HepG2 (cell line): ENCODE results near the gene RETN. TPM values are rescaled to one million over a fixed set of nuclear protein-coding genes. Genes with fewer than 3 reads are reported as not detected.

Experiments
- AGO1 ChIP-seq: fragments of 200-400 bp; formaldehyde crosslinking; IDR thresholded peaks from 2 replicates; pipeline ENCODE4 v1.6.1; 2017; ENCODE audit warnings: mild to moderate bottlenecking, low read depth, low read length, moderate library complexity; ENCODE audit not compliant: poor library complexity, severe bottlenecking
- ESRRA ChIP-seq: sonication (generic); formaldehyde crosslinking; IDR thresholded peaks from 2 replicates; pipeline ENCODE4 v1.5.1; 2020; ENCODE audit warnings: mild to moderate bottlenecking, low read depth, missing genetic modification reagents
- FIP1L1 ChIP-seq: fragments of 200-400 bp; formaldehyde crosslinking; IDR thresholded peaks from 2 replicates; pipeline ENCODE4 v1.6.1; 2018; ENCODE audit warnings: low read depth, mild to moderate bottlenecking, low read length, moderate library complexity, borderline replicate concordance; ENCODE audit not compliant: insufficient read depth
- FOXK1 ChIP-seq: sonication (generic); formaldehyde crosslinking; IDR thresholded peaks from 2 replicates; pipeline ENCODE4 v1.4.0; 2020; ENCODE audit warnings: low read depth, missing genetic modification reagents, borderline replicate concordance
- MXI1 ChIP-seq: IDR thresholded peaks from 3 replicates; pipeline ENCODE4 v1.6.1; 2012; ENCODE audit warnings: low read depth, low read length, inconsistent platforms, borderline replicate concordance
- ONECUT2 ChIP-seq: sonication (generic); formaldehyde crosslinking; IDR thresholded peaks from 2 replicates; pipeline ENCODE4 v1.4.0; 2020; ENCODE audit warnings: missing genetic modification reagents
- RBM39 ChIP-seq: fragments of 200-400 bp; formaldehyde crosslinking; IDR thresholded peaks from one replicate; pipeline ENCODE4 v1.6.1; 2018; ENCODE audit warnings: antibody characterized with exemption, mild to moderate bottlenecking, low read depth, low read length; ENCODE audit not compliant: poor library complexity, severe bottlenecking
- REXO4 ChIP-seq: sonication (generic); formaldehyde crosslinking; IDR thresholded peaks from 2 replicates; pipeline ENCODE4 v1.8.0; 2022; ENCODE audit warnings: missing genetic modification reagents, mild to moderate bottlenecking, borderline replicate concordance
- SMC3 ChIP-seq: IDR thresholded peaks from 2 replicates; pipeline ENCODE4 v1.6.1; 2011; ENCODE audit warnings: low read length, improper control_type of control experiment
- SRY ChIP-seq: sonication (generic); formaldehyde crosslinking; IDR thresholded peaks from 2 replicates; pipeline ENCODE4 v1.8.0; 2022; ENCODE audit warnings: mild to moderate bottlenecking, missing genetic modification reagents
- TARDBP ChIP-seq: sonication (generic); formaldehyde crosslinking; IDR thresholded peaks from 2 replicates; pipeline ENCODE4 v1.8.0; 2022; ENCODE audit warnings: mild to moderate bottlenecking, missing genetic modification reagents
- ZMYM4 ChIP-seq: sonication (generic); formaldehyde crosslinking; IDR thresholded peaks from 2 replicates; pipeline ENCODE4 v1.8.1; 2023; ENCODE audit warnings: mild to moderate bottlenecking, missing genetic modification reagents
- ZNF550 ChIP-seq: sonication (generic); formaldehyde crosslinking; IDR thresholded peaks from 2 replicates; pipeline ENCODE4 v1.4.0; 2020; ENCODE audit warnings: mild to moderate bottlenecking, missing genetic modification reagents, borderline replicate concordance
- ZNF564 ChIP-seq: sonication (generic); formaldehyde crosslinking; IDR thresholded peaks from 2 replicates; pipeline ENCODE4 v1.8.1; 2023; ENCODE audit warnings: mild to moderate bottlenecking, missing genetic modification reagents
- ZNF7 ChIP-seq: IDR thresholded peaks from 2 replicates; pipeline ENCODE4 v1.6.1; 2016; ENCODE audit warnings: missing biosample characterization, missing genetic modification reagents
- ZNF724P ChIP-seq: sonication (generic); formaldehyde crosslinking; IDR thresholded peaks from 2 replicates; pipeline ENCODE4 v1.8.0; 2022; ENCODE audit warnings: missing genetic modification reagents, borderline replicate concordance
- polyA plus RNA-seq, 8 experiments: library from polyadenylated mRNA; depleted of rRNA in 3 of 8; stranded (reverse) in 7 of 8; unstranded in 1 of 8; fragments of >200 nt; fragmentation: Illumina TruSeq in 4 of 8; extraction: Trizol in 4 of 8; gene quantifications; 2 replicates each; pipeline versions ENCODE4 v1.2.1 to v1.2.3, GENCODE V29; 2011 to 2016; ENCODE audit warnings: low read depth in 4 of 8, missing spikeins in 1 of 8, mixed read lengths in 1 of 8; ENCODE audit not compliant: insufficient read depth in 1 of 8
- total RNA-seq, 5 experiments: library from RNA; depleted of rRNA; stranded (reverse); fragments of >200 nt; fragmentation: Illumina TruSeq; extraction: Trizol; gene quantifications; 2 replicates each; pipeline ENCODE4 v1.2.3, GENCODE V29; 2016; ENCODE audit warnings: low read depth in 1 of 5
- TF ChIP-seq, protein P1 (sequence below): sonication (generic); formaldehyde crosslinking; IDR thresholded peaks from 2 replicates; pipeline ENCODE4 v1.5.0; 2020; ENCODE audit warnings: missing genetic modification reagents, mild to moderate bottlenecking, borderline replicate concordance
- TF ChIP-seq, protein P2 (sequence below): sonication (generic); formaldehyde crosslinking; IDR thresholded peaks from 2 replicates; pipeline ENCODE4 v1.4.0; 2020; ENCODE audit warnings: missing genetic modification reagents
- TF ChIP-seq, protein P3 (sequence below): sonication (generic); formaldehyde crosslinking; IDR thresholded peaks from 2 replicates; pipeline ENCODE4 v1.4.0; 2020; ENCODE audit warnings: missing genetic modification reagents
- TF ChIP-seq, protein P4 (sequence below): sonication (generic); formaldehyde crosslinking; IDR thresholded peaks from 2 replicates; pipeline ENCODE4 v1.4.0; 2020; ENCODE audit warnings: low read depth, mild to moderate bottlenecking, missing genetic modification reagents

Gene RETN
- total and polyA plus RNA-seq, 2 of the 13 experiments (the other 11 are each of a cell fraction or from before 2014, with no cell fraction given): not detected

DNA sequence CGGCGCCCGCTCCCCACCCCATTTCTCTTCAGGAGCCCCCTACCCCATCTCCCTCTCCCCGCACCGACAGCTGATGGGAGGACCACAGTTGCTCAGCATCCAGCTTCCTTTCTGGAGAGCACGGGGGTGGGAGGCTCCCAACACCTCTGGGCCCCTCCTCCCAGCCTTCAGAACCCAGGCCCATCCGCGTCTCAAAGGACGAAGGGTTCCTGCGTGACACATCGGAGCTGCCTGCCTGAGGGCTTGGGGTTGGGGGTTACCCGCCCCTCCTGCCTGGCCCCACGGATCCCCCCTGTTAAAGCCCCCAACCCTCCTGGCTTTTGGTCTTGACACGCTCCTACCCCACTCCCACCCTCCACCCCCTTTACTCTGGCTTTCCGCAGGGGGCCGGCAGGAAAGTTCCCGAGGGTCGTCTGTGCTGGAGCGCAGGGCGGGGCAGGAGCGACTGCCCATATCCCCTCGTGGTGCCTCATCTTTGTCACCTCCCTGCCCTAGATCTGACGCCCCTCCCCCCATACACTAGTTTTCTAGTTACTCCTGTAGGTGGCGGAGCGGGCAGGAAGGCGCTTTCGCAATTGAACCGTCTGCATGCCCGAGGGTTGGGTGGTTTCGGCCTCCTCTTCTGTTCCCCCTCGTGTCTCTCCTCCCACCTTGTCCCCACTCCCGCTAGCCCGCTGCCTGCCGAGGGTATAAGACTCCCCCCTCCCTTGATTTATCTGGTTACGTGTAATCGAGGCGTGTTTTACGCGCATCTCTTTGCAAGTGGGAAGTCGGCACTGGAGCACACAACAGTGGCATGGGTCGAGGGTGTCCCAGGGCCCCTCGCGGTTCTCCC is 12.7 kb downstream of the RETN start (continued):
- TF ChIP-seq ESRRA (CRISPR knock-in tag) (no peak), ONECUT2 (no peak), FOXK1 (CRISPR knock-in tag) (0 out of 2 replicates have a peak, but pooled peaks have one; percentile 32), ZMYM4 (CRISPR knock-in tag) (no peak), ZNF724P (CRISPR knock-in tag) (0 out of 2 replicates have a peak, but pooled peaks have one; percentile 21), AGO1 (no peak), SRY (CRISPR knock-in tag) (no peak), REXO4 (CRISPR knock-in tag) (no peak), RBM39 (no peak), TARDBP (CRISPR knock-in tag) (peak; percentile 63; the same call in 1 of the 2 replicates), FIP1L1 (no peak), ZNF564 (no peak), SMC3 (peak; percentile 46; the same call in 1 of the 2 replicates), ZNF550 (CRISPR knock-in tag) (no peak), MXI1 (no peak; the same call in 2 of the 3 replicates), ZNF7 (no peak)
- TF ChIP-seq, protein P1, sequence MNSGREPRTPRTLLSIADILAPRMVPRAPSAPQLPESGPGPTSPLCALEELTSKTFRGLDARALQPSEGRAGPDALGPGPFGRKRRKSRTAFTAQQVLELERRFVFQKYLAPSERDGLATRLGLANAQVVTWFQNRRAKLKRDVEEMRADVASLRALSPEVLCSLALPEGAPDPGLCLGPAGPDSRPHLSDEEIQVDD (CRISPR knock-in tag): no peak
- TF ChIP-seq, protein P2, sequence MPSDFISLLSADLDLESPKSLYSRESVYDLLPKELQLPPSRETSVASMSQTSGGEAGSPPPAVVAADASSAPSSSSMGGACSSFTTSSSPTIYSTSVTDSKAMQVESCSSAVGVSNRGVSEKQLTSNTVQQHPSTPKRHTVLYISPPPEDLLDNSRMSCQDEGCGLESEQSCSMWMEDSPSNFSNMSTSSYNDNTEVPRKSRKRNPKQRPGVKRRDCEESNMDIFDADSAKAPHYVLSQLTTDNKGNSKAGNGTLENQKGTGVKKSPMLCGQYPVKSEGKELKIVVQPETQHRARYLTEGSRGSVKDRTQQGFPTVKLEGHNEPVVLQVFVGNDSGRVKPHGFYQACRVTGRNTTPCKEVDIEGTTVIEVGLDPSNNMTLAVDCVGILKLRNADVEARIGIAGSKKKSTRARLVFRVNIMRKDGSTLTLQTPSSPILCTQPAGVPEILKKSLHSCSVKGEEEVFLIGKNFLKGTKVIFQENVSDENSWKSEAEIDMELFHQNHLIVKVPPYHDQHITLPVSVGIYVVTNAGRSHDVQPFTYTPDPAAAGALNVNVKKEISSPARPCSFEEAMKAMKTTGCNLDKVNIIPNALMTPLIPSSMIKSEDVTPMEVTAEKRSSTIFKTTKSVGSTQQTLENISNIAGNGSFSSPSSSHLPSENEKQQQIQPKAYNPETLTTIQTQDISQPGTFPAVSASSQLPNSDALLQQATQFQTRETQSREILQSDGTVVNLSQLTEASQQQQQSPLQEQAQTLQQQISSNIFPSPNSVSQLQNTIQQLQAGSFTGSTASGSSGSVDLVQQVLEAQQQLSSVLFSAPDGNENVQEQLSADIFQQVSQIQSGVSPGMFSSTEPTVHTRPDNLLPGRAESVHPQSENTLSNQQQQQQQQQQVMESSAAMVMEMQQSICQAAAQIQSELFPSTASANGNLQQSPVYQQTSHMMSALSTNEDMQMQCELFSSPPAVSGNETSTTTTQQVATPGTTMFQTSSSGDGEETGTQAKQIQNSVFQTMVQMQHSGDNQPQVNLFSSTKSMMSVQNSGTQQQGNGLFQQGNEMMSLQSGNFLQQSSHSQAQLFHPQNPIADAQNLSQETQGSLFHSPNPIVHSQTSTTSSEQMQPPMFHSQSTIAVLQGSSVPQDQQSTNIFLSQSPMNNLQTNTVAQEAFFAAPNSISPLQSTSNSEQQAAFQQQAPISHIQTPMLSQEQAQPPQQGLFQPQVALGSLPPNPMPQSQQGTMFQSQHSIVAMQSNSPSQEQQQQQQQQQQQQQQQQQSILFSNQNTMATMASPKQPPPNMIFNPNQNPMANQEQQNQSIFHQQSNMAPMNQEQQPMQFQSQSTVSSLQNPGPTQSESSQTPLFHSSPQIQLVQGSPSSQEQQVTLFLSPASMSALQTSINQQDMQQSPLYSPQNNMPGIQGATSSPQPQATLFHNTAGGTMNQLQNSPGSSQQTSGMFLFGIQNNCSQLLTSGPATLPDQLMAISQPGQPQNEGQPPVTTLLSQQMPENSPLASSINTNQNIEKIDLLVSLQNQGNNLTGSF: no peak
- TF ChIP-seq, protein P3, sequence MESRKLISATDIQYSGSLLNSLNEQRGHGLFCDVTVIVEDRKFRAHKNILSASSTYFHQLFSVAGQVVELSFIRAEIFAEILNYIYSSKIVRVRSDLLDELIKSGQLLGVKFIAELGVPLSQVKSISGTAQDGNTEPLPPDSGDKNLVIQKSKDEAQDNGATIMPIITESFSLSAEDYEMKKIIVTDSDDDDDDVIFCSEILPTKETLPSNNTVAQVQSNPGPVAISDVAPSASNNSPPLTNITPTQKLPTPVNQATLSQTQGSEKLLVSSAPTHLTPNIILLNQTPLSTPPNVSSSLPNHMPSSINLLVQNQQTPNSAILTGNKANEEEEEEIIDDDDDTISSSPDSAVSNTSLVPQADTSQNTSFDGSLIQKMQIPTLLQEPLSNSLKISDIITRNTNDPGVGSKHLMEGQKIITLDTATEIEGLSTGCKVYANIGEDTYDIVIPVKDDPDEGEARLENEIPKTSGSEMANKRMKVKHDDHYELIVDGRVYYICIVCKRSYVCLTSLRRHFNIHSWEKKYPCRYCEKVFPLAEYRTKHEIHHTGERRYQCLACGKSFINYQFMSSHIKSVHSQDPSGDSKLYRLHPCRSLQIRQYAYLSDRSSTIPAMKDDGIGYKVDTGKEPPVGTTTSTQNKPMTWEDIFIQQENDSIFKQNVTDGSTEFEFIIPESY: peak; percentile 97
- TF ChIP-seq, protein P4, sequence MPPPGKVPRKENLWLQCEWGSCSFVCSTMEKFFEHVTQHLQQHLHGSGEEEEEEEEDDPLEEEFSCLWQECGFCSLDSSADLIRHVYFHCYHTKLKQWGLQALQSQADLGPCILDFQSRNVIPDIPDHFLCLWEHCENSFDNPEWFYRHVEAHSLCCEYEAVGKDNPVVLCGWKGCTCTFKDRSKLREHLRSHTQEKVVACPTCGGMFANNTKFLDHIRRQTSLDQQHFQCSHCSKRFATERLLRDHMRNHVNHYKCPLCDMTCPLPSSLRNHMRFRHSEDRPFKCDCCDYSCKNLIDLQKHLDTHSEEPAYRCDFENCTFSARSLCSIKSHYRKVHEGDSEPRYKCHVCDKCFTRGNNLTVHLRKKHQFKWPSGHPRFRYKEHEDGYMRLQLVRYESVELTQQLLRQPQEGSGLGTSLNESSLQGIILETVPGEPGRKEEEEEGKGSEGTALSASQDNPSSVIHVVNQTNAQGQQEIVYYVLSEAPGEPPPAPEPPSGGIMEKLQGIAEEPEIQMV (CRISPR knock-in tag): no peak
